Measurements from ENCODE around the gene TRDMT1.

TRDMT1 gene

GRCh38 chr10:17212802-17213221 lies 11.3 kb upstream of the TRDMT1 start:
- no peak overlapping the region for H2BK12ac ChIP-seq (ENCODE audit: low read length)
- peak in 1 of 2 donors; percentile 18 for DNase-seq
- H3K4ac ChIP-seq (ENCODE audit: low read depth, low read length): no peak overlapping the region
- H4K8ac ChIP-seq (ENCODE audit: low read depth, low read length): no peak overlapping the region
- H2AK5ac ChIP-seq (ENCODE audit: low read length): no peak overlapping the region
- H3K27me3 ChIP-seq (ENCODE audit: insufficient read depth, low read length): no peaks in the 10 kb centered on the region
- no peaks in the 10 kb centered on the region for H3K79me2 ChIP-seq (ENCODE audit: control insufficient read depth, insufficient read depth, low read length, poor library complexity)
- H3K18ac ChIP-seq (ENCODE audit: low read length): no peak overlapping the region
- H3K36me3 ChIP-seq (ENCODE audit: control insufficient read depth in 1 of 2, insufficient read depth in 2 of 2, low read length in 2 of 2): no peaks in the 10 kb centered on the region
- no peak overlapping the region for H3K14ac ChIP-seq (ENCODE audit: low read length)
- no peak overlapping the region for H4K91ac ChIP-seq (ENCODE audit: low read depth, low read length)
- no peak overlapping the region for H3K4me3 ChIP-seq (ENCODE audit: low read depth, low read length)
- H3K9me3 ChIP-seq (ENCODE audit: insufficient read depth, low read depth, low read length): no peaks in the 10 kb centered on the region
- no peak overlapping the region for H3K9ac ChIP-seq (ENCODE audit: low read length)
- no peak overlapping the region for H3K27ac ChIP-seq (ENCODE audit: low read depth, low read length)
- H2BK120ac ChIP-seq (ENCODE audit: insufficient read depth, low read length, poor library complexity): no peak overlapping the region
- H3K4me1 ChIP-seq (ENCODE audit: control insufficient read depth in 1 of 2, insufficient read depth in 2 of 2, low read length in 2 of 2): peaks cover 3 to 5% of the 10 kb centered on the region in 2 experiments
- no peak overlapping the region for H2BK5ac ChIP-seq (ENCODE audit: low read depth, low read length, poor library complexity)
- peaks cover 6% of the 10 kb centered on the region for H3K79me1 ChIP-seq (ENCODE audit: low read length)
- no peak overlapping the region for H4K12ac ChIP-seq (ENCODE audit: low read depth, low read length)
- no peak overlapping the region for H3K23ac ChIP-seq (ENCODE audit: low read length)
- no peak overlapping the region for H2AFZ ChIP-seq (ENCODE audit: insufficient read depth, low read length, poor library complexity)
- no peak overlapping the region for H3K4me2 ChIP-seq (ENCODE audit: low read length)

- no peak for DNase-seq
- H4K8ac ChIP-seq (ENCODE audit: low read depth, low read length): no peak overlapping the region
- no CpG with 5 or more reads among the region's 3 CpGs for WGBS (ENCODE audit: extremely low coverage, insufficient coverage, insufficient read length)
Observed at GRCh38 chr10:17210361-17210760, 8.9 kb upstream of the TRDMT1 start.

GRCh38 chr10:17209881-17210280 lies 8.4 kb upstream of the TRDMT1 start:
- Histone ChIP-seq H3K9me3 (ENCODE audit: insufficient read depth, low read depth, low read length) (no peaks in the 10 kb centered on the region), H3K18ac (ENCODE audit: low read length) (no peak overlapping the region), H4K8ac (ENCODE audit: low read depth, low read length) (no peak overlapping the region), H3K36me3 (ENCODE audit: control insufficient read depth in 1 of 2, insufficient read depth in 2 of 2, low read length in 2 of 2) (no peaks in the 10 kb centered on the region), H3K79me2 (ENCODE audit: control insufficient read depth, insufficient read depth, low read length, poor library complexity) (no peaks in the 10 kb centered on the region), H2BK120ac (ENCODE audit: insufficient read depth, low read length, poor library complexity) (no peak overlapping the region), H3K79me1 (ENCODE audit: low read length) (no peaks in the 10 kb centered on the region), H2AK5ac (ENCODE audit: low read length) (no peak overlapping the region), H4K91ac (ENCODE audit: low read depth, low read length) (no peak overlapping the region), H3K27me3 (ENCODE audit: insufficient read depth, low read length) (no peaks in the 10 kb centered on the region), H3K4me2 (ENCODE audit: low read length) (no peak overlapping the region), H3K23ac (ENCODE audit: low read length) (no peak overlapping the region), H2BK5ac (ENCODE audit: low read depth, low read length, poor library complexity) (no peak overlapping the region), H3K4me1 (ENCODE audit: control insufficient read depth in 1 of 2, insufficient read depth in 2 of 2, low read length in 2 of 2) (peaks cover 0 to under 1% of the 10 kb centered on the region in 2 experiments), H3K4me3 (ENCODE audit: low read depth, low read length) (no peak overlapping the region), H2AFZ (ENCODE audit: insufficient read depth, low read length, poor library complexity) (no peak overlapping the region), H4K12ac (ENCODE audit: low read depth, low read length) (no peak overlapping the region), H3K9ac (ENCODE audit: low read length) (no peak overlapping the region), H3K4ac (ENCODE audit: low read depth, low read length) (no peak overlapping the region), H3K14ac (ENCODE audit: low read length) (no peak overlapping the region), H2BK12ac (ENCODE audit: low read length) (no peak overlapping the region), H3K27ac (ENCODE audit: low read depth, low read length) (no peak overlapping the region)
- DNase-seq: no peak
- no CpG with 5 or more reads among the region's 2 CpGs for WGBS (ENCODE audit: extremely low coverage, insufficient coverage, insufficient read length)

More at GRCh38 chr10:17210361-17210760, 8.9 kb upstream of the TRDMT1 start:
- no peak overlapping the region for H3K4ac ChIP-seq (ENCODE audit: low read depth, low read length)
- no peak overlapping the region for H2BK5ac ChIP-seq (ENCODE audit: low read depth, low read length, poor library complexity)
- H3K4me1 ChIP-seq (ENCODE audit: control insufficient read depth in 1 of 2, insufficient read depth in 2 of 2, low read length in 2 of 2): peaks cover 0 to 4% of the 10 kb centered on the region in 2 experiments
- H3K79me2 ChIP-seq (ENCODE audit: control insufficient read depth, insufficient read depth, low read length, poor library complexity): no peaks in the 10 kb centered on the region
- H3K4me2 ChIP-seq (ENCODE audit: low read length): no peak overlapping the region
- H3K4me3 ChIP-seq (ENCODE audit: low read depth, low read length): no peak overlapping the region
- H3K27me3 ChIP-seq (ENCODE audit: insufficient read depth, low read length): no peaks in the 10 kb centered on the region
- no peaks in the 10 kb centered on the region for H3K36me3 ChIP-seq (ENCODE audit: control insufficient read depth in 1 of 2, insufficient read depth in 2 of 2, low read length in 2 of 2)
- no peaks in the 10 kb centered on the region for H3K9me3 ChIP-seq (ENCODE audit: insufficient read depth, low read depth, low read length)
- no peak overlapping the region for H2AK5ac ChIP-seq (ENCODE audit: low read length)
- no peak overlapping the region for H3K9ac ChIP-seq (ENCODE audit: low read length)
- no peak overlapping the region for H2BK120ac ChIP-seq (ENCODE audit: insufficient read depth, low read length, poor library complexity)
- H3K27ac ChIP-seq (ENCODE audit: low read depth, low read length): no peak overlapping the region
- H2BK12ac ChIP-seq (ENCODE audit: low read length): no peak overlapping the region
- peaks cover 2% of the 10 kb centered on the region for H3K79me1 ChIP-seq (ENCODE audit: low read length)
- no peak overlapping the region for H4K12ac ChIP-seq (ENCODE audit: low read depth, low read length)
- H3K23ac ChIP-seq (ENCODE audit: low read length): no peak overlapping the region
- no peak overlapping the region for H3K18ac ChIP-seq (ENCODE audit: low read length)
- no peak overlapping the region for H4K91ac ChIP-seq (ENCODE audit: low read depth, low read length)
- H3K14ac ChIP-seq (ENCODE audit: low read length): no peak overlapping the region
- no peak overlapping the region for H2AFZ ChIP-seq (ENCODE audit: insufficient read depth, low read length, poor library complexity)

GRCh38 chr10:17209302-17209701 lies 7.8 kb upstream of the TRDMT1 start:
- Histone ChIP-seq H3K4me1 (ENCODE audit: control insufficient read depth in 1 of 2, insufficient read depth in 2 of 2, low read length in 2 of 2) (no peaks in the 10 kb centered on the region), H3K9ac (ENCODE audit: low read length) (no peak overlapping the region), H2AK5ac (ENCODE audit: low read length) (no peak overlapping the region), H3K36me3 (ENCODE audit: control insufficient read depth in 1 of 2, insufficient read depth in 2 of 2, low read length in 2 of 2) (no peaks in the 10 kb centered on the region), H3K23ac (ENCODE audit: low read length) (no peak overlapping the region), H3K27me3 (ENCODE audit: insufficient read depth, low read length) (no peaks in the 10 kb centered on the region), H2BK5ac (ENCODE audit: low read depth, low read length, poor library complexity) (no peak overlapping the region), H3K79me2 (ENCODE audit: control insufficient read depth, insufficient read depth, low read length, poor library complexity) (no peaks in the 10 kb centered on the region), H4K12ac (ENCODE audit: low read depth, low read length) (no peak overlapping the region), H3K9me3 (ENCODE audit: insufficient read depth, low read depth, low read length) (no peaks in the 10 kb centered on the region), H2BK12ac (ENCODE audit: low read length) (no peak overlapping the region), H4K8ac (ENCODE audit: low read depth, low read length) (no peak overlapping the region), H3K4ac (ENCODE audit: low read depth, low read length) (no peak overlapping the region), H4K91ac (ENCODE audit: low read depth, low read length) (no peak overlapping the region), H3K27ac (ENCODE audit: low read depth, low read length) (no peak overlapping the region), H3K4me2 (ENCODE audit: low read length) (no peak overlapping the region), H2BK120ac (ENCODE audit: insufficient read depth, low read length, poor library complexity) (no peak overlapping the region), H3K79me1 (ENCODE audit: low read length) (no peaks in the 10 kb centered on the region), H3K4me3 (ENCODE audit: low read depth, low read length) (no peak overlapping the region), H2AFZ (ENCODE audit: insufficient read depth, low read length, poor library complexity) (no peak overlapping the region), H3K14ac (ENCODE audit: low read length) (no peak overlapping the region), H3K18ac (ENCODE audit: low read length) (no peak overlapping the region)
- no peak for DNase-seq
- WGBS (ENCODE audit: extremely low coverage, insufficient coverage, insufficient read length): no CpG with 5 or more reads among the region's 1 CpG

Data from trophoblast cell (in vitro differentiated cells and primary cell).